ENCODE measurements around the gene TCN1.

GRCh38 chr11:59849129-59849528, 17.2 kb downstream of the TCN1 start:
- TF ChIP-seq, protein P1, sequence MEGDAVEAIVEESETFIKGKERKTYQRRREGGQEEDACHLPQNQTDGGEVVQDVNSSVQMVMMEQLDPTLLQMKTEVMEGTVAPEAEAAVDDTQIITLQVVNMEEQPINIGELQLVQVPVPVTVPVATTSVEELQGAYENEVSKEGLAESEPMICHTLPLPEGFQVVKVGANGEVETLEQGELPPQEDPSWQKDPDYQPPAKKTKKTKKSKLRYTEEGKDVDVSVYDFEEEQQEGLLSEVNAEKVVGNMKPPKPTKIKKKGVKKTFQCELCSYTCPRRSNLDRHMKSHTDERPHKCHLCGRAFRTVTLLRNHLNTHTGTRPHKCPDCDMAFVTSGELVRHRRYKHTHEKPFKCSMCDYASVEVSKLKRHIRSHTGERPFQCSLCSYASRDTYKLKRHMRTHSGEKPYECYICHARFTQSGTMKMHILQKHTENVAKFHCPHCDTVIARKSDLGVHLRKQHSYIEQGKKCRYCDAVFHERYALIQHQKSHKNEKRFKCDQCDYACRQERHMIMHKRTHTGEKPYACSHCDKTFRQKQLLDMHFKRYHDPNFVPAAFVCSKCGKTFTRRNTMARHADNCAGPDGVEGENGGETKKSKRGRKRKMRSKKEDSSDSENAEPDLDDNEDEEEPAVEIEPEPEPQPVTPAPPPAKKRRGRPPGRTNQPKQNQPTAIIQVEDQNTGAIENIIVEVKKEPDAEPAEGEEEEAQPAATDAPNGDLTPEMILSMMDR (IDR thresholded peaks at IDR 0.05): no peak
- no peak for TF ChIP-seq POLR2A (IDR thresholded peaks at IDR 0.05)

Measured in Peyer's patch (tissue), 4 donors.